Kidney glomerular epithelial cell (primary cell): ENCODE measurements around the gene ADAM8.
A peak's percentile ranks its signal among the peaks of the same experiment; 100 is the strongest.
"Not testable (repeated sequence)": the region's sequence is repeated elsewhere in the genome, so short reads cannot be mapped to it uniquely, and the experiment has no call there.

Experiments used
- DNase-seq: peaks from one replicate; lab custom pipeline; 2025; lab: John Stamatoyannopoulos, UW

The ADAM8 gene

DNA sequence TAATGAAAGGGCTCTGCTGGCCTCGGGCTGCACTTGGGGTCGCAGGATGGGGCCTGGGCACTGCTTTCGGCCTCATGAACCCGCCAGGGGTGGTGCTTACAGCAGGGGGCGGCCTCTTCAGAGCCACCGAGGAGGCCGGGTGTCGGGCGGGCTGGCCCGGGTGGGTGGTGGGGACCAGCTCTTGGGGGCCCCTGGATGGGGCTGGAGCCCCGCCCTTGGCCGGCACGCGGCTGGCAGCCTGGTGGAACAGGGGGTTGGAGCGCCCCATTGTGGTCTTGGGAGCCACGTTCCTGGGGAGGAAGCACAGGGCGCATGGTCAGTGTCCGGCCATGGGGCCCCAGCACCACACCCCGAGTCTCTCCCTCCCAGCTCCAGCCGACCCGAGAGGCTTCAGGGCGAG is 8.8 kb downstream of the ADAM8 start:
- no peak for DNase-seq

DNA sequence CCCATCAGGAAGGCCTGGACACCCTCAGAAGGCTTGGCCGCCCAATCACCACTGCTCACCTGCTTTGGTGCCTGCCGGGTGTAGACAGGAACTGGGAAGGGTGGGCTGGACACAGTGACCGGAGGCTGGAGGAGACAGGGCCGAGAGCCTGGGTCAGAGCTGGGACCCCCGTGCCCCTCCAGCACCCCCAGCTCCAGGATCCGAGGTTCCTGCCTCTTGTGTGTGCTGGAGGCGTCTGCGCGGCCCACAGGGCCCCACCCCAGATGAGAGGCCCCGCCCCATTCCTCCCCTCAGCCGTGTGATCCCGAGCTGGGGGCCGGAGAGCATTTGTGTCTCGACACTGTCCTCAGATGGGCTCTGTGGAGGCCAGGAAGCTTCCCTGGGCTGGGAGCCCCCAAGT is 9.4 kb downstream of the ADAM8 start:
- DNase-seq: no peak

DNA sequence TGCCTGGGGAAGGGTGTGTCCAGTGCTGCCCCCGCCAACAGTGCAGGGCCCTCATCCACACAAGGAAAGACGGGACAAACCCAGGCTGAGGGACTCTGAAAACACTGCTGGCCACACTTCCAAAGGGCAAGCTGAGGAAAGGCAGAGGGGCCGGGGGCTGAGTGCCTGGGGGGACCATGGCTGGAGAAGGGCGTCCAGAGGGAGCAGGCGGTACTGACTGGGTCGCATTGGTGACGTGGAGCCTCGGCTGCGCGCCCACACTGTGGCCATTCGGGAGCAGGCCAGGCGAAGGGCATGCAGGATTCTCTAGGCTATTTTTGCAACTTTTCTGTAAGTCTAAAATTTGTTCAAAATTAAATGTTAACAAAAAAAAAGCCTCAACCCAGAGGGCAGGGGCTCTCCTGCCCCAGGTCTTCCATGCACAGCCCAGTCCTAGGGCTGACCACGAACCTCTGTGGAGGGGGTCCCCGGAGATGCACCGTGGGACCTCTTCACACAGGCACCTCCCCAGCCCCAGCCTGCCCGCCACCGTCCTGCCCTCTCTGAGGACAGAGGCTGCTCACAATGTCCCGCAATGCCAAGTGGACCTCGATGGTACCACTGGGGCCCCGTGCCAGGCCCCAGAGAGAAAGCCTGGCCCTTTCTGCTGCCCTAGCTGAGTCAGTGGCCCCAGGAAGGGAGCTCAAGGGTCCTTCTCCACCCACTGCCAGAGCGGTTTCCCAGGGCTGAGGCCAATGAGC is 10.4 kb downstream of the ADAM8 start:
- no peak for DNase-seq

DNA sequence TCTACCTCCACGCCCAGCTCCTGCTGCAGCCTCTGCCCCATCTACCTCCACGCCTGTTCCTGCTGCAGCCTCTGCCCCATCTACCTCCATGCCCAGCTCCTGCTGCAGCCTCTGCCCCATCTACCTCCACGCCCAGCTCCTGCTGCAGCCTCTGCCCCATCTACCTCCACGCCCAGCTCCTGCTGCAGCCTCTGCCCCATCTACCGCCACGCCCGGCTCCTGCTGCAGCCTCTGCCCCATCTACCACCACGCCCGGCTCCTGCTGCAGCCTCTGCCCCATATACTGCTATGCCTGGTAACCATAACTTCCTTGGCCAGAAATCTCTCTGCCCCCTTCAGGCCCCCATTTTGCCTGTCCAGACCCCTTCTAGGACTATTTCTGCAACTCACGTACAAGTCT is 11.6 kb downstream of the ADAM8 start:
- DNase-seq: not testable (repeated sequence)

DNA sequence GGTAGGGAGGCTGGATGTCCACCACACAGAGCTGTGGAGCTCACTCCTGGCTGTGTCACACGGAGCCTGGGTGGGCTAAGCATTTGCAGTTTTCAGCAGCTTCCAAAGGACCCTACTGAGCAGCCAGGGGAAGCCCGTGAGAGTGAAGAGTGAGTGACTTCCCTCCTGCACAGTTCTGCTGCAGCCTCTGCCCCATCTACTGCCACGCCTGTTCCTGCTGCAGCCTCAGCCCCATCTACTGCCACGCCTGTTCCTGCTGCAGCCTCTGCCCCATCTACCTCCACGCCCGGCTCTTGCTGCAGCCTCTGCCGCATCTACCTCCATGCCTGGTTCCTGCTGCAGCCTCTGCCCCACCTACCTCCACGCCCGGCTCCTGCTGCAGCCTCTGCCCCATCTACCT is 12.2 kb downstream of the ADAM8 start:
- DNase-seq: no peak

- no peak for DNase-seq
These were observed 13.0 kb downstream of the ADAM8 start for GRCh38 chr10:133263674-133264073.

- DNase-seq: no peak
These were observed 14.0 kb downstream of the ADAM8 start for GRCh38 chr10:133262696-133263095.

GRCh38 chr10:133261726-133262325 is 14.8 kb downstream of the ADAM8 start:
- DNase-seq: peak; percentile 24

DNA sequence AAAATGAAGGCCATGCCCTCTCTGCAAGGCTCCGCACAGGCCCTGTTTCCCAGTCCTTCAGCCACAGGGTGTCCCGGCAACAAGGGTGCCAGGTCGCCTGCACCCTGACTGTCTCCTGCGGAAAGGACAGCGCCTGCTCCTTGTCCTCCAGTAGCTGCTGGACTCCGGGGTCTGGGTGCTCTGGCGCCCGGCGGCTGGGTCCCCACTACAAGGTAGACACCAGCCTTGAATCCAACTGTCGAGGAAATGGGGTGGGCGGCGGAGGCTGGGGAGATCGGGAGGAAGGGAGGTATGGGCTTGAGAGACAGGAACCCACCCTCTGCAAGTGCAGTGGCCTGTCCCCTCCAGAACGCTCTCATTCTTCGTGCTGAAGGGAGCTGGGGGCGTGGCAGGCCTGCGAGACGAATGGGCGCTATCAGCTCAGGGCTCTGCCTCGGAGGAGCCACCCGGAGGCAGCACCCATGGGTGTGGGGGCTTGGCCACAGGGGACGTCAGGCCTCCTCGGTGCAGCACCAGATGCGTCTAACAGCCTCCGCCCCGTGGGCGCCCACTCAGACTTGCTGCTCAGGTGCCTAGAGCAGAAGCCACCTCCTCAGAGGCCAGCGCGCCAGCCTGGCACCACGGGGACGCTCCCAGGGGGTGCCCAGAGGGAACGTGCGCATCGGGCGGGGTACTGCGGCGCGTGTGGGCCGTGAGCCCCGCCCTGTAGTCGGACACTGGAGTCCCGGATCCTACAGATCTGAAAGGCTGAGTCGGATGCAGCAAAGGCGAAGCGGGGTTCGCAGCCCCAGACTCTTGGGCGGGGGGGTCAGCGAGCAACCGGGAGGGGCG is 15.6 kb downstream of the ADAM8 start:
- no peak for DNase-seq

DNA sequence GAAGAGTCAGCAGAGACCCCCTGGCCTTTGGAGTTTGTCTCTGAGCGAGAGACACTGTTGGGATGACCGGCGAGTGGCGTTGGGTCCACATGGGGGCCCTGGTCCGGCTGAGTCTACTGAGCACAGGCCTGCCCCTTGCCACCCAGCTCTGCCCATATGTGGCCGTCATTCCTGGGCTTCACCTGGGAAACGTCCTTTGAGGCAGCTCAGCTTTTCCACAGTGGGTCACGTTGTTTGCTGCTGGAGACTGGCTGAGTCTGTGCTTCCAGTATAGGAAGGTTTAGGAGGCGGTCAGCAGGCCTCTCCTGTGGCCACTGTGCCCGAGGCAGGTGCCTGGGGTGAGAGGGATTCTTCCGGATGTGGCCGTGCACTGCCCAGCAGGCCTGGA is 17.1 kb downstream of the ADAM8 start:
- DNase-seq: no peak

- peak; percentile 83 for DNase-seq
These were observed 17.7 kb downstream of the ADAM8 start for GRCh38 chr10:133258818-133259601.

DNA sequence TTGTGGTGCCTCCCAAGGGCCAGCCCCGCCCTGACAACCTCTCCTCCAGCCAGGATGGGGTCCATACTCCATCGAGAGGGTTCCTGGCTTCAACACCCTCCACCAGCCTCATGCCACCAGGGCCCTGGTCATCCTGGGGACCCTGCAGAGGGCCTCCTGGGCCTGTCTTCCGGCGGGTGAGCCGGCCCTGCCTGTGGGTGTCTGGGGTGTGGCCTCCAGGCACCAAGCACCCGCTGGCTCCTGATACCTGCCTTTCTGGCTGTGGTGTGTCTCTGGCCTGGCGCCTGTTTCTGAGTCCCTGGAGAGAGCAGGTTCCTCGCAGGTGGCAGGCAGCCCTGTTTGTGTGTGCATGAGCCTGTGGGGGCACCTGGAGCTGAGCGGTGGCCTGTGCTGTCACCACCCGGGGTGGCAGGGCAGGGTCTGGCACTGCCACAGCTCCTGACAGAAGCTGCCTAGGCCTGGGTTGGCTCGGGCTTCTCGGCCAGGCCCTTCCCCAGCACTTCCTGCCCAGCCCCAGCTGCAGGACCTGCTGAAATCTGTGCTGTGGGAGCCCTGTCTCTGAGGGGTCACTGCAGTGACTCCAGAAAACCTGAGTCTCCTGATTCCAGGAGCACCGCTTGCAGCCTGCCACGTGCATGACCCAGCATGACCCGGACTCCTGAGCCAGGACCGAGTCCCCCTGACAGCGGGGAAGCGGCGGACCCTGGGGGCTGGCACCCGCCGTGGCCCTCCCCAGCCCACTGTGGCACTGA is 18.4 kb downstream of the ADAM8 start:
- DNase-seq: no peak

DNA sequence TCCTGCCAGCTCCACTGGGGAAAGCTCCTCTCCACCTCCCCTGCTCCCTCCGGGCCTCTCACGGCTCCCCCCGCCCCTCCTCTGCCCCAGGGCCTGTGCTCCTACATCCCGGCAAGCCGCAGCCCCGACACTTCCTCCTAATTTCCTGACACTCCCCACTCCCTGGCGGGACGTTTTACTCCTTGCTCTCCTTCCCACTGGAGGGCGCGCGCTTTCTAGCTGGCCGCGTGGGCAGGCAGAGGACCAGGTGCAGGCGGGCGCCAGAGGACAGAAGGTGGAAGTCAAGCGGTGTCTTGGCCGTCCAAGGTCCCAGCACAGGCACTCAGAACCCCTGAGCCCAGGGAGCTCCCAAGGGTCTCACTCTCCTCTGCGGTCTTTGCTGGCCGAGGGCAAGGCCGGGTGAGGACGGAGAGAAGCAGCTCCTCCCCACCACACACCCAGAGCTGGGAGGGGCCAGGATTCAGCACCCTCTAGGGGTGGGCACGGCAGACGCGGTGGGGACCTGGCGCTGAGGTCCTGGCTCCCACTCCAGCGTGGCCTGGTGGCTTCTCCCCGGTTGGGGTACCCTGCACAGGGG is 19.1 kb downstream of the ADAM8 start:
- DNase-seq: peak; percentile 44

- no peak for DNase-seq
These were observed 21.3 kb downstream of the ADAM8 start for GRCh38 chr10:133255323-133255722.

DNA sequence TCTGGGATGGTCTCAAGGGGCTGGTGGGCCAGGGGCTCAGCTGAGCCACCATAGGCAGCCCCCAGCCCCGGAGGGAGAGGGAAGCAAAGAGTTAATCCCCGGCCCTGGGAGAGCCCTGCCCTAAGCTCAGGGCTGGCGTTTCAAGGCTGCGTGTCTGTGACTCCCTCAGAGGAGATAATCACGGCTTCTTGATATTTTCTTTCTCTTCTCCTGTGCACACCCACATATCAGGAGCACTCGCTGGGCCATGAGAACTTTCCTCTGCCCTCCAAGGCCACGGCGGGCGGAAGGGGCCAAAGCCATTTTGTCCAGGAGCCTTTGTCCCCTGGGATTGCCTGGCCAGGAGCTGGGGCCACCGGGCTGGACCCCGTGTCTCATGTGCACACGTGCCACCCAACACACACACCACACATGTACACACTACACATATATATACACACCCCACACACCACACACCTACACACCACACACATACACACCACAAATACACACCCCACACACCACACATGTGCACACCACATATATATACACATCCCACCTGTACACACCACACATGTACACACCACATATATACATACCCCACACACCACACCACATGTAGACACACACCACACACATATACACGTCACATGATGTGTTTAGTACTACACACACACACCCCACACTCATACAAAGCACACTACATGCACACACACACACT is 22.1 kb downstream of the ADAM8 start:
- DNase-seq: no peak

GRCh38 chr10:133253361-133253955 is 23.2 kb downstream of the ADAM8 start:
- no peak for DNase-seq

DNA sequence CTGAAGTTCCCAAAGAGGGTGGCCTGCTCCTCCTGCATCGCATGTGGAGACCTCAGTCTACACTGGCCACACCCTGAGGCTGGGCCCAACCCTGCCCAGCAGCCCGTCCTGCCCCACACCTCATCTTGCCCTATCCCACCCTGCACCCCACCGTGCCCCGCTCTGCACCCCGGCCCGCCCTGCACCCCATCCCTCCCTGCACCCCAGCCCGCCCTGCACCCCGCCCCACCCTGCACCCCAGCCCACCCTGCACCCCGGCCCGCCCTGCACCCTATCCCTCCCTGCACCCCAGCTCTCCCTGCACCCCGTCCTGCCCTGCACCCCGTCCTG is 24.5 kb downstream of the ADAM8 start:
- no peak for DNase-seq

- no peak for DNase-seq
These were observed 25.1 kb downstream of the ADAM8 start for GRCh38 chr10:133251388-133252222.
